OCI-LY7 (cell line): ENCODE measurements around the gene DDX43. TPM values are rescaled to one million over a fixed set of nuclear protein-coding genes. Genes with fewer than 3 reads are reported as not detected.

Source experiments
- BruUV-seq: library from RNA; stranded (reverse); fragments of 400-500 nt; replicated peaks from 2 replicates; lab custom pipeline; 2021; lab: Mats Ljungman, UMichigan
- CTCF ChIA-PET: fragments of 300-600 bp; sonication (Branson Sonifier 250); formaldehyde crosslinking; loops from one replicate; lab custom pipeline; 2022; ENCODE audit warnings: antibody characterized with exemption; ENCODE audit not compliant: unreplicated experiment; lab: Charles Lee
- POLR2A ChIA-PET: fragments of 300-600 bp; sonication (Branson Sonifier 250); formaldehyde crosslinking; loops from one replicate; lab custom pipeline; 2022; ENCODE audit warnings: antibody characterized with exemption; lab: Charles Lee
- DNase-seq: peaks from one replicate; pipeline ENCODE4 v3.0.0-alpha.2; 2015; ENCODE audit warnings: low spot score
- H2AFZ ChIP-seq: fragments of 200-600 bp; sonication (generic), shearing (Covaris generic); 2 replicates; pipeline ENCODE4 v1.6.1; 2014; ENCODE audit warnings: mild to moderate bottlenecking, antibody characterized with exemption, low read length, moderate library complexity
- H3K27ac ChIP-seq: fragments of 200-600 bp; sonication (generic); 2 replicates; pipeline ENCODE4 v1.5.1; 2014; ENCODE audit warnings: mixed run types, low read depth, mild to moderate bottlenecking, moderate library complexity, low read length, inconsistent platforms; ENCODE audit not compliant: poor library complexity, severe bottlenecking
- H3K36me3 ChIP-seq: fragments of 200-600 bp; sonication (generic); 2 replicates; pipeline ENCODE4 v1.6.1; 2014; ENCODE audit warnings: mild to moderate bottlenecking, antibody characterized with exemption, low read length, moderate library complexity, mixed read lengths; ENCODE audit not compliant: insufficient read depth
- H3K4me1 ChIP-seq: fragments of 200-600 bp; sonication (generic); 2 replicates; pipeline ENCODE4 v1.5.1; 2014; ENCODE audit warnings: mild to moderate bottlenecking, low read length; ENCODE audit not compliant: insufficient read depth, poor library complexity, severe bottlenecking
- H3K4me2 ChIP-seq: fragments of 200-600 bp; sonication (generic); 2 replicates; pipeline ENCODE4 v1.6.1; 2014; ENCODE audit warnings: mild to moderate bottlenecking, low read length
- H3K4me3 ChIP-seq: fragments of 200-600 bp; sonication (generic); 2 replicates; pipeline ENCODE4 v1.5.1; 2014; ENCODE audit warnings: mild to moderate bottlenecking, low read depth, low read length; ENCODE audit not compliant: poor library complexity, severe bottlenecking
- H3K79me2 ChIP-seq: fragments of 200-600 bp; sonication (generic); 2 replicates; pipeline ENCODE4 v1.6.1; 2016; ENCODE audit warnings: low read depth, mild to moderate bottlenecking, low read length, moderate library complexity, mixed read lengths; ENCODE audit not compliant: insufficient read depth
- H3K9me2 ChIP-seq: fragments of 200-600 bp; sonication (generic); 2 replicates; pipeline ENCODE4 v1.6.1; 2016; ENCODE audit warnings: mild to moderate bottlenecking, low read length, mixed read lengths; ENCODE audit not compliant: insufficient read depth
- H3K9me3 ChIP-seq: fragments of 200-600 bp; sonication (generic); 2 replicates; pipeline ENCODE4 v1.6.1; 2014; ENCODE audit warnings: mild to moderate bottlenecking, mixed run types, low read length, mixed read lengths
- H4K20me1 ChIP-seq: fragments of 200-600 bp; sonication (generic); 2 replicates; pipeline ENCODE4 v1.6.1; 2014; ENCODE audit warnings: mild to moderate bottlenecking, antibody characterized with exemption, low read length, moderate library complexity, mixed read lengths; ENCODE audit not compliant: insufficient read depth
- CTCF ChIP-seq: fragments of 200-600 bp; sonication (generic); conservative IDR thresholded peaks from 2 replicates; pipeline ENCODE4 v1.5.1; 2014; ENCODE audit warnings: mild to moderate bottlenecking, antibody characterized with exemption, low read length, moderate library complexity, mixed read lengths
- EZH2phosphoT487 ChIP-seq: fragments of 200-600 bp; sonication (generic); IDR thresholded peaks from 2 replicates; pipeline ENCODE4 v1.6.1; 2018; ENCODE audit warnings: low read depth, borderline replicate concordance, mild to moderate bottlenecking, mixed run types, antibody characterized with exemption, low read length, moderate library complexity, mixed read lengths
- intact Hi-C: fragments of 100-400 bp; cut with micrococcal nuclease; formaldehyde crosslinking; loops from one replicate; pipeline ENCODE4 v1.10.0; 2022; ENCODE audit not compliant: unreplicated experiment
- total RNA-seq, 2 experiments: library from RNA; depleted of rRNA in 1 of 2; stranded (reverse); fragments of >200 nt in 1 of 2; shearing (Covaris generic) in 1 of 2; gene quantifications; 2 replicates each; pipeline ENCODE4 v1.2.3, GENCODE V29; 2014 to 2022

Gene DDX43
- total RNA-seq, 2 experiments from 2014 or later: not detected

- no peaks in the 10 kb centered on the region for H3K9me3 ChIP-seq
- DNase-seq: no peak
- H2AFZ ChIP-seq: no peak overlapping the region
- no TSS peak for BruUV-seq
- no peaks in the 10 kb centered on the region for H4K20me1 ChIP-seq
- no peaks in the 10 kb centered on the region for H3K4me1 ChIP-seq
- no peaks in the 10 kb centered on the region for H3K36me3 ChIP-seq
- H3K79me2 ChIP-seq: no peaks in the 10 kb centered on the region
- POLR2A ChIA-PET: interaction anchor here (1.2 kb wide), 1 partner anchor 17 kb away, joined by 4 read pairs; no protein-coding TSS in a partner anchor
- H3K9me2 ChIP-seq: no peaks in the 10 kb centered on the region
- TF ChIP-seq CTCF: no peak
- TF ChIP-seq EZH2phosphoT487: no peak
- H3K27ac ChIP-seq: no peak overlapping the region
- intact Hi-C loops: no loop called here
- no peak overlapping the region for H3K4me2 ChIP-seq
- CTCF ChIA-PET: no interaction called here
- no peak overlapping the region for H3K4me3 ChIP-seq
Observed at GRCh38 chr6:73349311-73349710, 45.3 kb upstream of the DDX43 start.

GRCh38 chr6:73353636-73354593, 40.7 kb upstream of the DDX43 start, which contains the start of gene DPPA5:
TSS of gene DPPA5 (minus strand) at chr6:73354276. CDS start at chr6:73354225, 51 bp downstream.
- Histone ChIP-seq H3K79me2 (no peaks in the 10 kb centered on the region), H3K9me2 (no peaks in the 10 kb centered on the region), H3K4me3 (no peak within 1 kb of the TSS), H3K4me2 (no peak within 1 kb of the TSS), H3K36me3 (no peaks in the 10 kb centered on the region), H3K4me1 (no peaks in the 10 kb centered on the region), H3K9me3 (no peaks in the 10 kb centered on the region), H3K27ac (no peak within 1 kb of the TSS), H2AFZ (no peak within 1 kb of the TSS), H4K20me1 (no peaks in the 10 kb centered on the region)
- TF ChIP-seq CTCF: no peak
- no peak for TF ChIP-seq EZH2phosphoT487
- no TSS peak for BruUV-seq
- intact Hi-C loops: no loop called here
- ChIA-PET POLR2A (no interaction called here), CTCF (no interaction called here)
- DNase-seq: no peak

- Histone ChIP-seq H3K4me3 (no peak within 1 kb of the TSS), H3K79me2 (no peaks in the 10 kb centered on the region), H3K4me1 (no peaks in the 10 kb centered on the region), H3K9me2 (no peaks in the 10 kb centered on the region), H4K20me1 (no peaks in the 10 kb centered on the region), H3K9me3 (no peaks in the 10 kb centered on the region), H3K36me3 (no peaks in the 10 kb centered on the region), H2AFZ (no peak within 1 kb of the TSS), H3K4me2 (no peak within 1 kb of the TSS), H3K27ac (no peak within 1 kb of the TSS)
- ChIA-PET POLR2A (no interaction called here), CTCF (no interaction called here)
- no peak for TF ChIP-seq EZH2phosphoT487
- TF ChIP-seq CTCF: no peak
- intact Hi-C loops: no loop called here
- BruUV-seq: no TSS peak
- no peak for DNase-seq
Observed at GRCh38 chr6:73362358-73362757, 32.3 kb upstream of the DDX43 start, which contains the start of gene KHDC3L. TSS of gene KHDC3L (plus strand) at chr6:73362658. CDS start at chr6:73362730, 72 bp downstream.
